Measurements from ENCODE around the gene ZBTB48. TPM values are rescaled to one million over a fixed set of nuclear protein-coding genes. Genes with fewer than 3 reads are reported as not detected.

The ZBTB48 gene
- total RNA-seq, 2 experiments from 2014 or later: 24.6 to 28.1 TPM

GRCh38 chr1:6577831-6578525, 1.8 kb upstream of the ZBTB48 start:
- no peak overlapping the region for H3K27ac Mint-ChIP-seq
- peaks cover 33% of the 10 kb centered on the region for H3K4me1 Mint-ChIP-seq (ENCODE audit: low read depth)
- no peaks in the 10 kb centered on the region for H3K36me3 Mint-ChIP-seq
- H3K9me3 Mint-ChIP-seq: no peaks in the 10 kb centered on the region
- CTCF ChIA-PET: interaction anchor here (1.0 to 1.6 kb wide), 3 partner anchors 11 to 123 kb away, joined by 3 to 5 read pairs (median 3); partner anchors contain the start of genes DNAJC11, NOL9 and TAS1R1
- POLR2A ChIA-PET: no interaction called here
- H3K27me3 Mint-ChIP-seq: no peaks in the 10 kb centered on the region
- H3K4me3 Mint-ChIP-seq: no peak overlapping the region
- DNase-seq: no peak
- intact Hi-C loops (cut with micrococcal nuclease): loop anchor here (2.0 kb wide), 1 partner anchor 23 kb away; the partner anchor contains the start of genes NOL9 and TAS1R1

GRCh38 chr1:6578624-6579373, 995 bp upstream of the ZBTB48 start:
- no peaks in the 10 kb centered on the region for H3K36me3 Mint-ChIP-seq
- peaks cover 33% of the 10 kb centered on the region for H3K4me1 Mint-ChIP-seq (ENCODE audit: low read depth)
- intact Hi-C loops (cut with micrococcal nuclease): loop anchor here (1.0 to 2.0 kb wide), 3 partner anchors 23 to 35 kb away; partner anchors contain the start of genes NOL9, PHF13 and TAS1R1
- H3K4me3 Mint-ChIP-seq: peak overlapping the region; percentile 94
- H3K27me3 Mint-ChIP-seq: no peaks in the 10 kb centered on the region
- peak overlapping the region; percentile 87 for H3K27ac Mint-ChIP-seq
- DNase-seq: no peak
- ChIA-PET CTCF (interaction anchor here (0.6 to 1.6 kb wide), 5 partner anchors 11 to 1342 kb away, joined by 3 to 5 read pairs (median 3); partner anchors contain the start of genes DNAJC11, NOL9 and TAS1R1), POLR2A (interaction anchor here (1.2 to 1.4 kb wide), 2 partner anchors 21 to 119 kb away, joined by 3 to 9 read pairs; no protein-coding TSS in a partner anchor)
- H3K9me3 Mint-ChIP-seq: no peaks in the 10 kb centered on the region

DNA sequence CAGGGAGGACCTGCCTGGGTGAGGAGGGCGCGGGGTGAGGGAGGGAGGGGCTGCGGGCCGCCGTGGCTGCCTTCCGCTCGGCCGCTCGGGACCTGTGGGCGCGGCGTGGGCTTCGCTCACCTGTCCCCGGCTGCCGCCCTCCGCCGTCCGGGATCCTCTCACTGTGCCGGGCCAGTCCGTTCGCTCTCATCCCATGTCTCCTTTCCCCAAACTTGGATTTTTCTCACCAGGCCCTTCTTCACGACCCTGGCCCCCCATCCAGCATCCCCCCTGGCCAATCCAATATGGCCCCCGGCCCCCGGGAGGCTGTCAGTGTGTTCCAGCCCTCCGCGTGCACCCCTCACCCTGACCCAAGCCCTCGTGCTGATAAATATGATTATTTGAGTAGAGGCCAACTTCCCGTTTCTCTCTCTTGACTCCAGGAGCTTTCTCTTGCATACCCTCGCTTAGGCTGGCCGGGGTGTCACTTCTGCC, 362 bp downstream of the ZBTB48 start:
- POLR2A ChIA-PET: interaction anchor here (0.6 to 1.4 kb wide), 3 partner anchors 20 to 377 kb away, joined by 3 to 9 read pairs (median 6); no protein-coding TSS in a partner anchor

DNA sequence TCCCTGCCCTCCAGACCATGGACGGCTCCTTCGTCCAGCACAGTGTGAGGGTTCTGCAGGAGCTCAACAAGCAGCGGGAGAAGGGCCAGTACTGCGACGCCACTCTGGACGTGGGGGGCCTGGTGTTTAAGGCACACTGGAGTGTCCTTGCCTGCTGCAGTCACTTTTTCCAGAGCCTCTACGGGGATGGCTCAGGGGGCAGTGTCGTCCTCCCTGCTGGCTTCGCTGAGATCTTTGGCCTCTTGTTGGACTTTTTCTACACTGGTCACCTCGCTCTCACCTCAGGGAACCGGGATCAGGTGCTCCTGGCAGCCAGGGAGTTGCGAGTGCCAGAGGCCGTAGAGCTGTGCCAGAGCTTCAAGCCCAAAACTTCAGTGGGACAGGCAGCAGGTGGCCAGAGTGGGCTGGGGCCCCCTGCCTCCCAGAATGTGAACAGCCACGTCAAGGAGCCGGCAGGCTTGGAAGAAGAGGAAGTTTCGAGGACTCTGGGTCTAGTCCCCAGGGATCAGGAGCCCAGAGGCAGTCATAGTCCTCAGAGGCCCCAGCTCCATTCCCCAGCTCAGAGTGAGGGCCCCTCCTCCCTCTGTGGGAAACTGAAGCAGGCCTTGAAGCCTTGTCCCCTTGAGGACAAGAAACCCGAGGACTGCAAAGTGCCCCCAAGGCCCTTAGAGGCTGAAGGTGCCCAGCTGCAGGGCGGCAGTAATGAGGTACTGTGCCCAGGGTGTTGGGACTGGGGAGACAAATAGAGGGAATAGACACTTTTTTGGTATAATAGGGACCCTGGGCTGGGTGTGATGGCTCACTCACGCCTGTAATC, 1.0 kb downstream of the ZBTB48 start:
- Mint-ChIP-seq H3K9me3 (no peaks in the 10 kb centered on the region), H3K27ac (peak overlapping the region; percentile 87), H3K4me3 (peak overlapping the region; percentile 94), H3K27me3 (no peaks in the 10 kb centered on the region), H3K36me3 (peaks cover 2% of the 10 kb centered on the region), H3K4me1 (ENCODE audit: low read depth) (peaks cover 41% of the 10 kb centered on the region)
- ChIA-PET CTCF (interaction anchor here (0.7 to 3.2 kb wide), 7 partner anchors 18 to 121 kb away, joined by 3 to 26 read pairs (median 3); partner anchors contain the start of genes DNAJC11, NOL9 and TAS1R1), POLR2A (interaction anchor here (0.6 to 1.5 kb wide), 6 partner anchors 19 to 376 kb away, joined by 3 to 9 read pairs (median 3); no protein-coding TSS in a partner anchor)
- intact Hi-C loops (cut with micrococcal nuclease): no loop called here
- peak; percentile 35 for DNase-seq

More for the DNA sequence above, 362 bp downstream of the ZBTB48 start:
- no peaks in the 10 kb centered on the region for H3K9me3 Mint-ChIP-seq
- peaks cover 2% of the 10 kb centered on the region for H3K36me3 Mint-ChIP-seq
- CTCF ChIA-PET: interaction anchor here (1.0 to 3.2 kb wide), 4 partner anchors 26 to 121 kb away, joined by 3 to 26 read pairs (median 6); partner anchors contain the start of genes DNAJC11, NOL9 and TAS1R1
- intact Hi-C loops (cut with micrococcal nuclease): no loop called here
- peak overlapping the region; percentile 87 for H3K27ac Mint-ChIP-seq
- peaks cover 41% of the 10 kb centered on the region for H3K4me1 Mint-ChIP-seq (ENCODE audit: low read depth)
- no peaks in the 10 kb centered on the region for H3K27me3 Mint-ChIP-seq
- H3K4me3 Mint-ChIP-seq: peak overlapping the region; percentile 94
- DNase-seq: no peak

GRCh38 chr1:6581561-6582305, 1.9 kb downstream of the ZBTB48 start:
- CTCF ChIA-PET: interaction anchor here (0.7 to 3.2 kb wide), 5 partner anchors 17 to 92 kb away, joined by 3 to 26 read pairs (median 3); partner anchors contain the start of genes NOL9, PLEKHG5 and TAS1R1
- H3K4me1 Mint-ChIP-seq (ENCODE audit: low read depth): peaks cover 43% of the 10 kb centered on the region
- H3K4me3 Mint-ChIP-seq: peak overlapping the region; percentile 31
- H3K9me3 Mint-ChIP-seq: no peaks in the 10 kb centered on the region
- POLR2A ChIA-PET: interaction anchor here (1.0 to 1.5 kb wide), 3 partner anchors 18 to 23 kb away, joined by 3 to 5 read pairs (median 3); no protein-coding TSS in a partner anchor
- H3K27me3 Mint-ChIP-seq: no peaks in the 10 kb centered on the region
- intact Hi-C loops (cut with micrococcal nuclease): no loop called here
- DNase-seq: no peak
- H3K27ac Mint-ChIP-seq: peak overlapping the region; percentile 60
- peaks cover 2% of the 10 kb centered on the region for H3K36me3 Mint-ChIP-seq

GRCh38 chr1:6582370-6582769, 2.6 kb downstream of the ZBTB48 start:
- H3K36me3 Mint-ChIP-seq: peaks cover 3% of the 10 kb centered on the region
- H3K4me1 Mint-ChIP-seq (ENCODE audit: low read depth): peaks cover 45% of the 10 kb centered on the region
- H3K9me3 Mint-ChIP-seq: no peaks in the 10 kb centered on the region
- no peak for DNase-seq
- ChIA-PET CTCF (interaction anchor here (1.2 to 3.2 kb wide), 4 partner anchors 16 to 92 kb away, joined by 3 to 26 read pairs (median 3); partner anchors contain the start of genes NOL9, PLEKHG5 and TAS1R1), POLR2A (no interaction called here)
- H3K27ac Mint-ChIP-seq: peak overlapping the region; percentile 65
- no peaks in the 10 kb centered on the region for H3K27me3 Mint-ChIP-seq
- no peak overlapping the region for H3K4me3 Mint-ChIP-seq
- intact Hi-C loops (cut with micrococcal nuclease): no loop called here

GRCh38 chr1:6584126-6585080, 4.6 kb downstream of the ZBTB48 start:
- intact Hi-C loops (cut with micrococcal nuclease): no loop called here
- DNase-seq: no peak
- H3K4me3 Mint-ChIP-seq: no peak overlapping the region
- H3K27me3 Mint-ChIP-seq: no peaks in the 10 kb centered on the region
- CTCF ChIA-PET: no interaction called here
- POLR2A ChIA-PET: no interaction called here
- no peak overlapping the region for H3K27ac Mint-ChIP-seq
- no peaks in the 10 kb centered on the region for H3K9me3 Mint-ChIP-seq
- H3K36me3 Mint-ChIP-seq: peaks cover 6% of the 10 kb centered on the region
- H3K4me1 Mint-ChIP-seq (ENCODE audit: low read depth): peaks cover 38% of the 10 kb centered on the region

DNA sequence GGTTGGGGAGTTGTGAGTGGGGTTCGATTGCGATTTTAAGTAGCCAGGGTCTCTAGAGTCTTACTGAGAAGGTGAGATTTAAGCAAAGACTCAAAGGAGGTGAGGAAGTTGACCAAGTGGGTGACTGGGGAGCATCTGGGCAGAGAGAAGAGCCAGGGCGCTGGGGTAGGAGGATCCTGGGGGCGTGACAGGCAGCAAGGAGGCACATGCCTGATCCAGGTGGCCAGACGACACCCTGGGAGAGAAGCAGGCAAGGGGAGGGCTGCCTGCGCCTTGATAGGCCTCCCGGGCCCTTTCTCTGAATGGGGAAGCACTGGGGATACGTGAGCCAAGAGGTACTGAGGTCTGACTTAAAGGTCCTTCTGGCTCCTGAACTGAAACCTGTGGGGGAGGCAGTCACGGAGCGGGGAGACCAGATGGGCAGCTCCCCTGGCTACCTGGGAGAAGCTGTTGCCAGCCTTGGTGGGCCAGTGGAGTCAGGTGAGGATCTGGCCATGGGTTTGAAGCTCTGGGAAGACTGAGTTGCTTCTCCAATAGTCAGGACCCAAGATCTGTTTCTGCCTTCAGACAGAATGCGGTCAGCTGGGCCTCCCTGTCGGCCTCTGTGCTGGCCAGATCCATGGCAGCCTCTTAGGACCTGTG, 5.4 kb downstream of the ZBTB48 start:
- no peaks in the 10 kb centered on the region for H3K27me3 Mint-ChIP-seq
- H3K4me1 Mint-ChIP-seq (ENCODE audit: low read depth): peaks cover 35% of the 10 kb centered on the region
- intact Hi-C loops (cut with micrococcal nuclease): no loop called here
- no peak overlapping the region for H3K27ac Mint-ChIP-seq
- no peaks in the 10 kb centered on the region for H3K9me3 Mint-ChIP-seq
- no peak overlapping the region for H3K4me3 Mint-ChIP-seq
- CTCF ChIA-PET: no interaction called here
- no peak for DNase-seq
- peaks cover 6% of the 10 kb centered on the region for H3K36me3 Mint-ChIP-seq
- POLR2A ChIA-PET: no interaction called here

GRCh38 chr1:6585841-6586240, 6.0 kb downstream of the ZBTB48 start:
- Mint-ChIP-seq H3K27ac (no peak overlapping the region), H3K27me3 (no peaks in the 10 kb centered on the region), H3K36me3 (peaks cover 9% of the 10 kb centered on the region), H3K4me1 (ENCODE audit: low read depth) (peaks cover 30% of the 10 kb centered on the region), H3K9me3 (no peaks in the 10 kb centered on the region), H3K4me3 (no peak overlapping the region)
- DNase-seq: no peak
- ChIA-PET POLR2A (no interaction called here), CTCF (no interaction called here)
- intact Hi-C loops (cut with micrococcal nuclease): no loop called here

GRCh38 chr1:6586404-6586816, 6.6 kb downstream of the ZBTB48 start:
- Mint-ChIP-seq H3K4me3 (no peak overlapping the region), H3K36me3 (peaks cover 9% of the 10 kb centered on the region), H3K9me3 (no peaks in the 10 kb centered on the region), H3K27ac (no peak overlapping the region), H3K27me3 (no peaks in the 10 kb centered on the region), H3K4me1 (ENCODE audit: low read depth) (peaks cover 25% of the 10 kb centered on the region)
- intact Hi-C loops (cut with micrococcal nuclease): no loop called here
- POLR2A ChIA-PET: no interaction called here
- no peak for DNase-seq
- CTCF ChIA-PET: no interaction called here

Data from activated CD4-positive, alpha-beta memory T cell treated with anti-CD3 and anti-CD28 coated beads for 36 hours (primary cell).